GM12878 (cell line): Measurements from ENCODE around the gene OR1I1. TPM values are rescaled to one million over a fixed set of nuclear protein-coding genes. Genes with fewer than 3 reads are reported as not detected.

Experiments used
- BCL11A ChIP-seq: IDR thresholded peaks from 2 replicates; pipeline ENCODE4 v1.6.1; 2011; ENCODE audit warnings: low read depth, low read length
- CBX5 ChIP-seq: sonication (generic); IDR thresholded peaks from 2 replicates; pipeline ENCODE4 v1.6.1; 2016; ENCODE audit warnings: low read depth, moderate library complexity, mild to moderate bottlenecking, inconsistent platforms
- CEBPB ChIP-seq, 2 experiments: fragments of 150-350 bp in 1 of 2; IDR thresholded peaks; 2 replicates each; pipeline ENCODE4 v1.6.1; 2012 to 2014; ENCODE audit warnings: low read depth in 2 of 2, low read length in 2 of 2, borderline replicate concordance in 1 of 2, inconsistent platforms in 1 of 2
- CREB1 ChIP-seq: IDR thresholded peaks from 2 replicates; pipeline ENCODE4 v1.6.1; 2012; ENCODE audit warnings: low read depth, mild to moderate bottlenecking, inconsistent platforms
- EZH2 ChIP-seq: IDR thresholded peaks from 2 replicates; pipeline ENCODE4 v1.6.1; 2012; ENCODE audit warnings: low read depth, mild to moderate bottlenecking, control low read depth, inconsistent platforms, low read length, borderline replicate concordance; ENCODE audit not compliant: control insufficient read depth
- PML ChIP-seq: IDR thresholded peaks from 2 replicates; pipeline ENCODE4 v1.6.1; 2012; ENCODE audit warnings: low read length, inconsistent platforms
- ZNF687 ChIP-seq: fragments of 450-650 bp; IDR thresholded peaks from 2 replicates; pipeline ENCODE4 v1.6.1; 2017; ENCODE audit warnings: mild to moderate bottlenecking, moderate library complexity
- polyA plus RNA-seq, 11 experiments: library from polyadenylated mRNA; depleted of rRNA in 4 of 11; unstranded in 6 of 11; stranded (reverse) in 5 of 11; fragments of >200 nt; fragmentation: Nextera tagmentation in 4 of 11; fragmentation: Illumina TruSeq in 1 of 11; extraction: Ambion mirVana in 4 of 11; extraction: Trizol in 1 of 11; gene quantifications; 1 replicate in 1 of 11; 2 replicates in 10 of 11; pipeline versions ENCODE4 v1.2.1 to v1.2.3, GENCODE V29; 2011 to 2016; ENCODE audit warnings: inconsistent platforms in 2 of 11, missing spikeins in 2 of 11, low read depth in 1 of 11
- total RNA-seq, 4 experiments: library from RNA; depleted of rRNA in 3 of 4; stranded (reverse); fragments of >200 nt in 3 of 4; fragmentation: Illumina TruSeq in 1 of 4; extraction: Trizol in 1 of 4; gene quantifications; 2 replicates each; pipeline versions ENCODE4 v1.2.1 to v1.2.3, GENCODE V29; 2013 to 2021
- TF ChIP-seq, protein P1 (sequence below): fragments of 450-650 bp; IDR thresholded peaks from 2 replicates; pipeline ENCODE4 v1.6.1; 2017; ENCODE audit warnings: mild to moderate bottlenecking

OR1I1 gene
- total and polyA plus RNA-seq, 10 of the 15 experiments (the other 5 are each of a cell fraction or from before 2014, with no cell fraction given): not detected

GRCh38 chr19:15108145-15108844 lies 26.3 kb downstream of the OR1I1 start (continued):
- TF ChIP-seq ZNF687 (no peak), CEBPB (IDR thresholded peaks at IDR 0.05; ENCODE audit: borderline replicate concordance in 1 of 2, low read depth in 2 of 2, low read length in 2 of 2) (no peak), BCL11A (no peak), CREB1 (no peak), CBX5 (no peak), PML (no peak), EZH2 (no peak)
- TF ChIP-seq, protein P1, sequence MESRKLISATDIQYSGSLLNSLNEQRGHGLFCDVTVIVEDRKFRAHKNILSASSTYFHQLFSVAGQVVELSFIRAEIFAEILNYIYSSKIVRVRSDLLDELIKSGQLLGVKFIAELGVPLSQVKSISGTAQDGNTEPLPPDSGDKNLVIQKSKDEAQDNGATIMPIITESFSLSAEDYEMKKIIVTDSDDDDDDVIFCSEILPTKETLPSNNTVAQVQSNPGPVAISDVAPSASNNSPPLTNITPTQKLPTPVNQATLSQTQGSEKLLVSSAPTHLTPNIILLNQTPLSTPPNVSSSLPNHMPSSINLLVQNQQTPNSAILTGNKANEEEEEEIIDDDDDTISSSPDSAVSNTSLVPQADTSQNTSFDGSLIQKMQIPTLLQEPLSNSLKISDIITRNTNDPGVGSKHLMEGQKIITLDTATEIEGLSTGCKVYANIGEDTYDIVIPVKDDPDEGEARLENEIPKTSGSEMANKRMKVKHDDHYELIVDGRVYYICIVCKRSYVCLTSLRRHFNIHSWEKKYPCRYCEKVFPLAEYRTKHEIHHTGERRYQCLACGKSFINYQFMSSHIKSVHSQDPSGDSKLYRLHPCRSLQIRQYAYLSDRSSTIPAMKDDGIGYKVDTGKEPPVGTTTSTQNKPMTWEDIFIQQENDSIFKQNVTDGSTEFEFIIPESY: no peak
